ENCODE data around the gene RNF212. TPM values are rescaled to one million over a fixed set of nuclear protein-coding genes. Genes with fewer than 3 reads are reported as not detected.

RNF212 gene
- polyA plus RNA-seq, 2 of the 4 experiments (the other 2 are of a cell fraction): 3.0 TPM

DNA sequence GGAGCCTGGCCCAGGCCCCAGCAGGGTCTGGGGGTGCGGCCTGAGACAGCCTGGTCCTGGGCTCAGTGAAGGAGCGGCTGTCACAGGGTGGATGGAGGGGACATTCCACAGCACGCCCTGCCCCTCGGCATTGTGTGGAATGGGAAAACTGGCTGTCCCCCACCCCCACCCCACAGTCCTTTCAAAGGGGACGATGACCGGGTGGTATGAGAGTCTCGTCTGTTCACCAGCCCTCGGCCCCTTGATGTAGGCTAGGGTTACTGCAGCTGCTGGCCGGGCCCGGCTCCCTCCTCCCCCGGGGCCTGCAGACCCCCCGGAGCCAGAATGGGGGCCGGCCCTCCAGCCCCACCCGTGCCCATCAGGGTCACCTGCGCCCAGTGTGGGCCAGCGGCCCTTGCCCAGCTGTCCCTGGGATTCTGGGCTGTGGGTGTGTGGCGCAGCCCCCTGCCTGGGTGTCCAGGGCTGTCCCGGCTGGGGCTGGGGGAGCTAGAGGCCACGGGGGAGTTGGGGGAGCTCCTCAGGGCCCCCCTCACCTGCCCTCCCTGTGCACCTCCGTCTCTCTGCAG, 90.2 kb downstream of the RNF212 start (continued):
- TF ChIP-seq, protein P1, sequence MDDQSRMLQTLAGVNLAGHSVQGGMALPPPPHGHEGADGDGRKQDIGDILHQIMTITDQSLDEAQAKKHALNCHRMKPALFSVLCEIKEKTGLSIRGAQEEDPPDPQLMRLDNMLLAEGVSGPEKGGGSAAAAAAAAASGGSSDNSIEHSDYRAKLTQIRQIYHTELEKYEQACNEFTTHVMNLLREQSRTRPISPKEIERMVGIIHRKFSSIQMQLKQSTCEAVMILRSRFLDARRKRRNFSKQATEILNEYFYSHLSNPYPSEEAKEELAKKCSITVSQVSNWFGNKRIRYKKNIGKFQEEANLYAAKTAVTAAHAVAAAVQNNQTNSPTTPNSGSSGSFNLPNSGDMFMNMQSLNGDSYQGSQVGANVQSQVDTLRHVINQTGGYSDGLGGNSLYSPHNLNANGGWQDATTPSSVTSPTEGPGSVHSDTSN (IDR thresholded peaks at IDR 0.05): no peak
- TF ChIP-seq RAD21 (conservative IDR thresholded peaks at IDR 0.05 in 1 of 2, IDR thresholded peaks at IDR 0.05 in 1 of 2) (no peak), FOSB (CRISPR knock-in tag; IDR thresholded peaks at IDR 0.05) (no peak), ESRRA (IDR thresholded peaks at IDR 0.05; ENCODE audit: borderline replicate concordance, low read length) (no peak)
- TF ChIP-seq, protein P2, sequence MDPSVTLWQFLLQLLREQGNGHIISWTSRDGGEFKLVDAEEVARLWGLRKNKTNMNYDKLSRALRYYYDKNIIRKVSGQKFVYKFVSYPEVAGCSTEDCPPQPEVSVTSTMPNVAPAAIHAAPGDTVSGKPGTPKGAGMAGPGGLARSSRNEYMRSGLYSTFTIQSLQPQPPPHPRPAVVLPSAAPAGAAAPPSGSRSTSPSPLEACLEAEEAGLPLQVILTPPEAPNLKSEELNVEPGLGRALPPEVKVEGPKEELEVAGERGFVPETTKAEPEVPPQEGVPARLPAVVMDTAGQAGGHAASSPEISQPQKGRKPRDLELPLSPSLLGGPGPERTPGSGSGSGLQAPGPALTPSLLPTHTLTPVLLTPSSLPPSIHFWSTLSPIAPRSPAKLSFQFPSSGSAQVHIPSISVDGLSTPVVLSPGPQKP (IDR thresholded peaks at IDR 0.05; ENCODE audit: low read depth, low read length): no peak

DNA sequence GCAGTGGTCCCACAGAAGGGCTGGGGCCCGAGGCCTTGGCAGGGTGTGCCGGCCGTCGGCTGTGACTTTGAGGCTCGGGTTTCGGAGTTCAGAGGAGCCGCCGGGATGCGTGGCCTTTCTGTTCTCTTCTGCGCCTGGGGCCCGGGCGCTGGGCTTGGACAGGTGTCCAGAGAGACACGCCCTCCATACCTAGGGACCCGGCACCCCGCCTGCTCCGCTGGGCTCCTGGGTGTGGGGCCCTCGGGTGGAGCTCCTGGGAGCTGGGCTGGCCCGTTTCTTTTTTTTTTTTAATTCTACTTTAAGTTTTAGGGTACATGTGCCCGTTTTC, 90.7 kb downstream of the RNF212 start:
- WGBS (ENCODE audit: missing lambda C conversion rate): 69% methylated on average over 3 of the region's 19 CpGs
- Histone ChIP-seq H3K9me3 (no peaks in the 10 kb centered on the region), H3K4me3 (no peak overlapping the region), H3K27ac (no peak overlapping the region), H3K4me2 (no peak overlapping the region), H3K4me1 (no peaks in the 10 kb centered on the region)
- TF ChIP-seq, protein P3, sequence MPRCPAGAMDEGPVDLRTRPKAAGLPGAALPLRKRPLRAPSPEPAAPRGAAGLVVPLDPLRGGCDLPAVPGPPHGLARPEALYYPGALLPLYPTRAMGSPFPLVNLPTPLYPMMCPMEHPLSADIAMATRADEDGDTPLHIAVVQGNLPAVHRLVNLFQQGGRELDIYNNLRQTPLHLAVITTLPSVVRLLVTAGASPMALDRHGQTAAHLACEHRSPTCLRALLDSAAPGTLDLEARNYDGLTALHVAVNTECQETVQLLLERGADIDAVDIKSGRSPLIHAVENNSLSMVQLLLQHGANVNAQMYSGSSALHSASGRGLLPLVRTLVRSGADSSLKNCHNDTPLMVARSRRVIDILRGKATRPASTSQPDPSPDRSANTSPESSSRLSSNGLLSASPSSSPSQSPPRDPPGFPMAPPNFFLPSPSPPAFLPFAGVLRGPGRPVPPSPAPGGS (IDR thresholded peaks at IDR 0.05): no peak
- TF ChIP-seq CEBPB (IDR thresholded peaks at IDR 0.05) (no peak), HOXB5 (CRISPR knock-in tag; IDR thresholded peaks at IDR 0.05) (no peak), MAFK (IDR thresholded peaks at IDR 0.05; ENCODE audit: partially characterized antibody) (no peak), BHLHE40 (IDR thresholded peaks at IDR 0.05; ENCODE audit: low read depth, low read length) (no peak), POLR2AphosphoS2 (conservative IDR thresholded peaks at IDR 0.05; ENCODE audit: low read length) (no peak), KDM5A (IDR thresholded peaks at IDR 0.05) (no peak), CBX2 (IDR thresholded peaks at IDR 0.05; ENCODE audit: borderline replicate concordance, low read depth) (no peak), FOSL2 (IDR thresholded peaks at IDR 0.05) (no peak), FOSL2 (CRISPR knock-in tag; IDR thresholded peaks at IDR 0.05) (no peak), RCOR1 (IDR thresholded peaks at IDR 0.05; ENCODE audit: low read depth, low read length) (no peak), RNF2 (IDR thresholded peaks at IDR 0.05; ENCODE audit: borderline replicate concordance, low read depth) (no peak), ESRRA (IDR thresholded peaks at IDR 0.05; ENCODE audit: borderline replicate concordance, low read length) (no peak), TFCP2L1 (CRISPR knock-in tag; IDR thresholded peaks at IDR 0.05) (no peak), KDM1A (IDR thresholded peaks at IDR 0.05; ENCODE audit: low read depth) (no peak), CHD2 (IDR thresholded peaks at IDR 0.05; ENCODE audit: low read length, partially characterized antibody) (no peak)
- TF ChIP-seq, protein P4, sequence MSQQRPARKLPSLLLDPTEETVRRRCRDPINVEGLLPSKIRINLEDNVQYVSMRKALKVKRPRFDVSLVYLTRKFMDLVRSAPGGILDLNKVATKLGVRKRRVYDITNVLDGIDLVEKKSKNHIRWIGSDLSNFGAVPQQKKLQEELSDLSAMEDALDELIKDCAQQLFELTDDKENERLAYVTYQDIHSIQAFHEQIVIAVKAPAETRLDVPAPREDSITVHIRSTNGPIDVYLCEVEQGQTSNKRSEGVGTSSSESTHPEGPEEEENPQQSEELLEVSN (IDR thresholded peaks at IDR 0.05; ENCODE audit: borderline replicate concordance, low read depth): no peak
- TF ChIP-seq, protein P5, sequence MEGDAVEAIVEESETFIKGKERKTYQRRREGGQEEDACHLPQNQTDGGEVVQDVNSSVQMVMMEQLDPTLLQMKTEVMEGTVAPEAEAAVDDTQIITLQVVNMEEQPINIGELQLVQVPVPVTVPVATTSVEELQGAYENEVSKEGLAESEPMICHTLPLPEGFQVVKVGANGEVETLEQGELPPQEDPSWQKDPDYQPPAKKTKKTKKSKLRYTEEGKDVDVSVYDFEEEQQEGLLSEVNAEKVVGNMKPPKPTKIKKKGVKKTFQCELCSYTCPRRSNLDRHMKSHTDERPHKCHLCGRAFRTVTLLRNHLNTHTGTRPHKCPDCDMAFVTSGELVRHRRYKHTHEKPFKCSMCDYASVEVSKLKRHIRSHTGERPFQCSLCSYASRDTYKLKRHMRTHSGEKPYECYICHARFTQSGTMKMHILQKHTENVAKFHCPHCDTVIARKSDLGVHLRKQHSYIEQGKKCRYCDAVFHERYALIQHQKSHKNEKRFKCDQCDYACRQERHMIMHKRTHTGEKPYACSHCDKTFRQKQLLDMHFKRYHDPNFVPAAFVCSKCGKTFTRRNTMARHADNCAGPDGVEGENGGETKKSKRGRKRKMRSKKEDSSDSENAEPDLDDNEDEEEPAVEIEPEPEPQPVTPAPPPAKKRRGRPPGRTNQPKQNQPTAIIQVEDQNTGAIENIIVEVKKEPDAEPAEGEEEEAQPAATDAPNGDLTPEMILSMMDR (IDR thresholded peaks at IDR 0.05): no peak
- TF ChIP-seq, protein P1 (IDR thresholded peaks at IDR 0.05): no peak
- no peak for FAIRE-seq
- no peak for DNase-seq (ENCODE audit: low read depth in 1 of 2, low spot score in 1 of 2)
- POLR2A ChIA-PET: no interaction called here
- CTCF ChIA-PET: interaction anchor here (1.6 kb wide), 1 partner anchor 11 kb away, joined by 4 read pairs; no protein-coding TSS in a partner anchor
- ATAC-seq: no peak
